ENCODE measurements around the gene CCL26. TPM values are rescaled to one million over a fixed set of nuclear protein-coding genes. Genes with fewer than 3 reads are reported as not detected.

CCL26 gene
- total and polyA plus RNA-seq, 10 of the 15 experiments (the other 5 are each of a cell fraction or from before 2014, with no cell fraction given) = not detected

- TF ChIP-seq SPI1 (IDR thresholded peaks at IDR 0.05; ENCODE audit: borderline replicate concordance, insufficient read depth, low read depth, low read length) (peak; percentile 73; the same call in 1 of the 2 replicates), E4F1 (IDR thresholded peaks at IDR 0.05; ENCODE audit: borderline replicate concordance, partially characterized antibody) (no peak), MTA3 (IDR thresholded peaks at IDR 0.05; ENCODE audit: borderline replicate concordance, low read length) (no peak), YBX1 (IDR thresholded peaks at IDR 0.05) (no peak), DPF2 (IDR thresholded peaks at IDR 0.05) (peak; percentile 64; the same call in 1 of the 2 replicates), PKNOX1 (IDR thresholded peaks at IDR 0.05) (peak; percentile 78), KAT2A (conservative IDR thresholded peaks at IDR 0.05; ENCODE audit: control insufficient read depth, low read depth, low read length) (no peak), NKRF (conservative IDR thresholded peaks at IDR 0.05) (no peak), RB1 (IDR thresholded peaks at IDR 0.05; ENCODE audit: borderline replicate concordance) (no peak), SREBF2 (IDR thresholded peaks at IDR 0.05; ENCODE audit: low read length) (no peak), PML (IDR thresholded peaks at IDR 0.05; ENCODE audit: low read length) (no peak), RFX5 (IDR thresholded peaks at IDR 0.05; ENCODE audit: low read depth, low read length) (no peak), TAF1 (IDR thresholded peaks at IDR 0.05; ENCODE audit: borderline replicate concordance, low read depth, low read length) (no peak), NFXL1 (IDR thresholded peaks at IDR 0.05; ENCODE audit: borderline replicate concordance) (no peak), ATF2 (IDR thresholded peaks at IDR 0.05; ENCODE audit: low read length) (no peak), RAD51 (IDR thresholded peaks at IDR 0.05) (no peak), ZNF622 (IDR thresholded peaks at IDR 0.05) (no peak), SREBF1 (IDR thresholded peaks at IDR 0.05; ENCODE audit: low read length) (no peak), CREM (IDR thresholded peaks at IDR 0.05; ENCODE audit: low read depth) (0 out of 2 replicates have a peak, but pooled peaks have one; percentile 2), CTCF (IDR thresholded peaks at IDR 0.05 in 2 of 3, conservative IDR thresholded peaks at IDR 0.05 in 1 of 3; ENCODE audit: control insufficient read depth in 2 of 3, extremely low read depth in 1 of 3, insufficient read depth in 1 of 3, low read depth in 3 of 3, low read length in 3 of 3) (no peak), RUNX3 (IDR thresholded peaks at IDR 0.05; ENCODE audit: low read length) (peak; percentile 91), EZH2 (IDR thresholded peaks at IDR 0.05; ENCODE audit: borderline replicate concordance, control insufficient read depth, low read depth, low read length) (no peak), POLR2AphosphoS2 (IDR thresholded peaks at IDR 0.05; ENCODE audit: low read depth, low read length) (no peak)
These were observed 31.0 kb downstream of the CCL26 start (continued) for GRCh38 chr7:75740846-75741497.

Measured in GM12878 (cell line).